GM18873 (cell line): Measurements from ENCODE around the gene TNPO1.
"Not testable (repeated sequence)": the region's sequence is repeated elsewhere in the genome, so short reads cannot be mapped to it uniquely, and the experiment has no call there.

ENCODE experiments used
- ATAC-seq: cut with Tn5 transposase; IDR thresholded peaks from one replicate; pipeline ENCODE4 v1.9.1; 2021; ENCODE audit warnings: mild to moderate bottlenecking, moderate library complexity, moderate number of reproducible peaks; ENCODE audit not compliant: unreplicated experiment, low FRiP score

Gene TNPO1

DNA sequence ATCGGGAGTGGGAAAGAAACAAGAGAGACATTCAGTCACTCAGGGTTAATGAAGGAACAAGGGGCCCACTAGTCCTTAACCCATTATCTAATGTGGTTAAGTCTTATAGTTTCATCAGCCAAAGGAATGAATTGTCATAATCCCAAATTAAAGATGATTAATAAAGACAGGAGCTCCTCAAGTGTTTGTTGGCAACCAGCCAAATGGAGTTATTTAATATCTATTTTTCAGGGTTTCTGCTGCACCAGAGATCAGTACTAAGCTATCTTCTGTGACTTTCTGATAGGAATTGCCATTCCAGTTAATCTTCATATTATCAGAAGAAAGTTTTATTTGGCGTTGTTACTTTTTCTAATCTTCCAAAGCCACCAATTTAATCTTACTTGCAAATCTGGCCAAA, 105.4 kb downstream of the TNPO1 start:
- ATAC-seq: no peak

DNA sequence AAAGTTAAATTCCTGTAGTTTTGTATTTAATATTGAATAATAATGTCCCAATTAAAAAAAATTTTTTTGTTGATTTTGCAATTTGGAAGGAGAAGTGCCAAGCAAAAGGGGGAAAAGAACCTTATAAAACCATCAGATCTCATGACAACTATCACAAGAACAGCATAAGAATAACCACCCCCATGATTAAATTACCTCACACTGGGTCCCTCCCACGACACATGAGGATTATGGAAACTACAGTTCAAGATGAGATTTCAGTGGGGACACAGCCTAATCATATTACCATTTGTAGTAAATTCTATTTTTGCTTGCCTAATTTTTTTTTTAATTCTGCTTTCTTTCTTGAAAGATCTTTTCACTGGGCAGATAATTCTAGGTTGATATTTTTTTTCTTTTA, 106.0 kb downstream of the TNPO1 start:
- no peak for ATAC-seq

DNA sequence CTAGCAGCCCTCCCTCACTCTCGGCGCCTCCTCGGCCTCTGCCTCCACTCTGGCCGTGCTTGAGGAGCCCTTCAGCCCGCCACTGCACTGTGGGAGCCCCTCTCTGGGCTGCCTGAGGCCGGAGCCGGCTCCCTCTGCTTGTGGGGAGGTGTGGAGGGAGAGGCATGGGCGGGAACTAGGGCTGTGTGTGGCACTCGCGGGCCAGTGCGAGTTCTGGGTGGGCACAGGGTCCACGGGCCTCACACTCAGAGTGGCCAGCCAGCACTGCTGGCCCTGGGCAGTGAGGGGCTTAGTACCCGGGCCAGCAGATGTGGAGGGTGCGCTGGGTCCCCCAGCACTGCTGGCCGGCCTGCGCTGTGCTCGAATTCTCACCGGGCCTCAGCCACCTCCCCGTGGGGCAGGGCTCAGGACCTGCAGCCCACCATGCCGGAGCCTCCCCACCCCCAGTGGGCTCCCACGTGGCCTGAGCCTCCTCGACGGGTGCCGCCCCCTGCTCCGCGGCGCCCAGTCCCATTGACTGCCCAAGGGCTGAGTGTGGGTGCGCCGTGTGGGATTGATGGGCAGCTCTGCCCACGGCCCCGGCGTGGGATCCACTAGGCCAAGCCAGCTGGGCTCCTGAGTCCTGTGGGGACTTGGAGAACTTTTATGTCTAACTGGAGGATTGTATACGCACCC, 109.0 kb downstream of the TNPO1 start:
- ATAC-seq: no peak

DNA sequence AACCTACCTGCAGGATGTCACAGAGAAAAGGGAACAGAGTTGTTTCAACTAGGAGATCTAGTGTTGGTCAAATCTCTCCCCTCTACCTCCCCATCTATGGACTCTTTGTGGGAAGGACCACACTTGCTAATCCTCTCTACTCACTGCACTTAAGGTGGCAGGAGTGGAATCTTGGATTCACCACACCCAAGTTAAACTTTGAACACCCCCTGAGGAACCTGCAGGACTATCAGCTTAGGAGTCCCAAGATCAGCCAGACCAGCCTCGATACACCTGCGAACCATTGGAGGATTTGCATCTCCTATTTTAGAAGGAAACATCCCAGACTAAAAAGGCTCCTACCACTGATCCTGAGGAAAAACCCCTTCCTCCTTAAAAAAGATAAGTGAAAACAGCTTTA, 116.2 kb downstream of the TNPO1 start:
- not testable (repeated sequence) for ATAC-seq

DNA sequence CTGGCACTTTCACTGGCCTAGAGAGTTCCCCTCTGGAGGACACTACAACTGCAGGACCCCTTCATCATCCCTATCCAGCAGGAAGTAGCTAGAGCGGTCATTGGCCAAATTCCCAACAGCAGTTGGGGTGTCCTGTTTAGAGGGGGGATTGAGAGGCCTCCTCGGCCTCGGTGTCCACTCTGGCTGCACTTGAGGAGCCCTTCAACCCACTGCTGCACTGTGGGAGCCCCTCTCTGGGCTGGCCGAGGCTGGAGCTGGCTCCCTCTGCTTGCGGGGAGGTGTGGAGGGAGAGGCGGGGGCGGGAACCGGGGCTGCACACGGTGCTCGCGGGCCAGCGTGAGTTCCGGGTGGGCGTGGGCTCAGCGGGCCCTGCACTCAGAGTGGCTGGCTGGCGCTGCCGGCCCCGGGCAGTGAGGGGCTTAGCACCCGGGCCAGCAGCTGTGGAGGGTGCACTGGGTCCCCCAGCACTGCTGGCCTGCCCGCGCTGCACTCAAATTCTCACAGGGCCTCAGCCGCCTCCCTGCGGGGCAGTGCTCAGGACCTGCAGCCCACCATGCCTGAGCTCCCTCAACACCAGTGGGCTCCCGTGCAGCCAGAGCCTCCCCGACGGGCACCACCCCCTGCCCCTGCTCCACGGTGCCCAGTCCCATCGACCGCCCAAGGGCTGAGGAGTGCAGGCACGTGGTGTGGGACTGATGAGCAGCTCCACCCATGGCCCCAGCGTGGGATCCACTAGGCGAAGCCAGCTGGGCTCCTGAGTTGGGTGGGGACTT, 118.7 kb downstream of the TNPO1 start:
- ATAC-seq: not testable (repeated sequence)

DNA sequence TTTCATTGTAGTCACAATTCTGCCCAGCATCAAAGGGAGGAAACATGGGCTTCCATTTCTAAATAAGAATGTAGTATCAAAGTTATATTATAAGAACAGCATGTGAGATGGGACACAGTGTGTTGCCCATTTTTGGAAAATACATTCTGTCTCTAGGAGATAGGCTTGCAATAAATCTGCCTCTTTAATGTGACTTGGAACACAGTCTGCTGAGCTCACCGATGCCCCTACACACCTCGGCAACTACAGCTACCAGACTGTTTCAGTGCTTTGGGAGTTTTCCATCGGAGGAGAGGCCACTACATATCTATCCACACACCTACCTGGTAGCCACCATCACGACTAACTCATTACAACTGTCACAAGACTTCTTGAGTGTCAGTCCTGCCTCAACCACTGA, 120.4 kb downstream of the TNPO1 start:
- no peak for ATAC-seq

DNA sequence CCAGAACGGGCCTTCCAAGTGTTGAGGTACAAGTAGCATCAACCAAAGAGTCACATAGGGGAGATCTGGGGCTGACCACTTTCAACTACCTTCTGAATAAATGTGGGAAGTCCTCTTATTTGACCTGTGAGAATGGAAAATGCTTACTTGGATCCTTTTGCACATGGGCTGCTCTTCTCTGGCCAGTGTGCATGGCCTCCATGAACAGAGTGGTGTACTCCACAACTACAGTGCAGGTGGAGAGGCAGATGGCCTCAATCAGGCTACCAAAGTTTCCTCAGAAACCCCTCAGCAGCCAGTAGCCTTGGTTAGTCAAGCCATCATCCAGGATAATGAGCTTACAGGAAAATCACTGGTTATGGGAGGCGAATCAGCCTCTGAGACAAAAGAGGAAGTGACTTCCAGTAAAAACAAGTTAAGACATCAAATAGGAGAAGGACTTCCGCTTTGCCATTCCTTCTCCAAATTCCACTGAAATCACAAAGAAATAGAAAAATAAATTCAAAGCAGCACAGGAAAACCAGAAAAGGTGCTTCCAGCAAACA, 121.1 kb downstream of the TNPO1 start:
- ATAC-seq: no peak

DNA sequence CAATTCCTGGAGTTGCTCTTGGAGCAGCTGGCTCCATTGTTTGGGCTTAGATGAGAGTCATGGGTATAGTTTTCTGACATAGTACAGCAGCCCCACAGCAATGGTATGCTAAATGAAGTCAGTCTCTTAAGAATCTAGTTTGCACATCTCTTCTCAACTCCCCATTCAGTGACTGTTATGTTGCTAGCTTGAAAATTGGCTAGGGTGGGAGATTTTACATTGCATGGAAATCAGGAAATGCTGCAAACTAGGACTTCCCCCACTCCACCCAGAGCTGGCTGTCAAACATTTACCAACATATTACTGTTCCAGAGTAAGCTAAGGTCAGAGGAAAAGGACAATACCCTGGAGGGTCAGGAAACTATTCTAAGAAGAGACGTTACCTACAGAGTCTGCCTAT, 121.7 kb downstream of the TNPO1 start:
- ATAC-seq: no peak

DNA sequence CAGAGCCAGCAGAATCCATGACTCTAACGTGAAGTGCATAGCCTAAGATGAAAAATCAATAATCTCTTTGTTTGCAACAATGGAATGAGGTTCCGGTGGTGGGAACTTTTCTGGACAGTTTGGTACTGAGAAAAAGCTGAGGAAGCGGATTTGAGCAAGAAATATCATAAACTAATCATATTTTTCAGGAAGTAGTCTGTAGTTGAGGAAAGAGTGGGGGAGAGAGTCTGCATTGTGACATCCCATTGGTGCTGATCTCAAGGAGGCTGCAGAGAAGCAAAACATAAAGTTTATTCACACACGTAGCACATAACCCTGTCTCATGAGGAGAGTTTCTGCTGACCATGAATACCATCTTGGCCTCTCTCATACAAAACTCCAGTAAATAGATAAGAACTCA, 123.6 kb downstream of the TNPO1 start:
- no peak for ATAC-seq

DNA sequence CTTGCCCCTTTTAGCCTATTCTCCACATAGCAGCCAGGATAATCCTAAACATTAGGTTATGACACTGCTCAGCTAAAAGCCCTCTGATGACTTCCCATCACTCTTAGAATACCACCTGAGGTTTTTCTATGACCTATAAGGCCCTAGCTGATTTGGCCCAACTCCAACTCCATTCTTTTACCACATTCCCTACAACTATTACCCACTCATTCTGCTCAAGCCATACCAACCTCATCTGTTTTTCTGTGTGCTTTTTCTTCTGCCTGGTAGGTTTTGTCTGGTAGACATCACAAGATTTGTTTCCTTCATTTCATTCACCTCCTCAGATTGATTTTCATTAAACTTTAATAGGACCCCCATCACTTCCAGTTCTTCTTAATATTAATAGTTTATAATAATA, 126.8 kb downstream of the TNPO1 start:
- ATAC-seq: no peak

DNA sequence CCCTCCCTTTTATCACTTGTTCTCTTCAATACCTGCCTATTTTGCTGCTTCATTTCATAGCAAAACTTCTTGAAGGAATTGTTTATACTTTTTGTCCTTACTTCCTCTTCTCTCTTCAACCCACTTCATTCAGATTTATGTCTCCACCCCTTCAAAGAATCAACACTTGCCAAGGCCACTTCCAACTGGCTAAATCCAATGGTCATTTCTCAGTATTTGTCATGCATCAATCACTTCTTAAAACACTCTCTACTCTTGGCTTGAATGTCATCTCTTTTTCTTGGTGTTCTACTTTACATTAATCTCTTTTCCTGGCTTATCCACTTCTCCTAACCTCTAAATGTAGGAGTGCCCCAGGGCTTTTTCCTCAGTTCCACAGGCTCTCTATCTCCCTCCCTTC, 131.0 kb downstream of the TNPO1 start:
- ATAC-seq: no peak

DNA sequence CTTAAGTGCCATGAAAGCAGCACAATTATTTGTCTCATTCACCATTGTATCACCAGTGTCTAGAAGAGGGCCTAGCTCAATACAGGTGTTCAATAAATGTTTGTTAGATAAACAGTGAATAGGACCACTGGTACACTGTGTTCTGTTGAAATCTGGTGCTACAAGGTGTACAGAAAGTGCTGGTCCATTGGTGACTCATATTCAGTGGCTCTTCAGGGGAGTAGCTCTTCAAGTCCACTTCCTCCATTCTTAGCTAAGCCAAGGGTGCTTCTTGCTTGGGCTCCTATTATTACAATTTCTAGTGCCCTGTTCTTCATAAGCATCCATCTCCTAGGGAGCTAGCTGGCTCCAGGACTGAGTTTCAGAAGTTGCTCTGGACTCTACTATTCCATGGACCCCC, 133.0 kb downstream of the TNPO1 start:
- ATAC-seq: no peak

DNA sequence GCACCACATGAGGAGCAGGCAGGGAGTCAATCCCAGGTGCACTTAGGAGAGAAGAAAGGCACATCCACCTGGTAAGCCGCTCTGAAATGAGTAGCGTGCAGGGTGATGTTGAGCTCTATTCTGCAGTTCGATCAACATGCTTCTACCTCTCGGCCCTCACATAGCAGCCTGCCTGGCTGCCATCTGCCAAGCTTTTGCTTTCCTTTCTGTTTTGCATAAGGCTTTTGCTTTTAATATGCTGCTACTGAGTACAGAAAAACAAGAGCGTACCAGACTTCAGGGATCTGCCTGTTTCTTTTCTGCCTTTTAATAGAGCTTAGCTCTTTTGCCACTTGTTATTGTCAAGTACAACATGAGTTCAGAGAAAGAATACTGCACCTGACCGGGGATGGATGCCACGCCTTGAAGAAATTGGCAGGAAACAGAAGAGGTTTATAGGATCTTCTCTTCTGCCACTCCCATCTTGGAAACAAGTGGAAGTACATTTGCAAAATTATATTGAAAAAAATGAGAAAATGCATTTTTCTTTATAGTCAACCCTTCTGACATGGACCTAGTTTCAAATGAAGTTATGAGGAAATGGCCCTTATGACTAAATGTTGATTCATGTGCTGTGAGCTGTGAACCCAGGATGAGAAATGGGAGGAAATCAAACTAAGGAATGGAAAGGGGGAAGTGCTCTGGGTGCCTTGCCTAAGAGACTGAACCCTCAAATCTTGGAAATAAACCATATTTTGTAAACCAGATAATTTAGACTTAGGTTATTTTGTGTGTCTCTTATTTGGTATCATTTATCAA, 135.4 kb downstream of the TNPO1 start:
- ATAC-seq: no peak

DNA sequence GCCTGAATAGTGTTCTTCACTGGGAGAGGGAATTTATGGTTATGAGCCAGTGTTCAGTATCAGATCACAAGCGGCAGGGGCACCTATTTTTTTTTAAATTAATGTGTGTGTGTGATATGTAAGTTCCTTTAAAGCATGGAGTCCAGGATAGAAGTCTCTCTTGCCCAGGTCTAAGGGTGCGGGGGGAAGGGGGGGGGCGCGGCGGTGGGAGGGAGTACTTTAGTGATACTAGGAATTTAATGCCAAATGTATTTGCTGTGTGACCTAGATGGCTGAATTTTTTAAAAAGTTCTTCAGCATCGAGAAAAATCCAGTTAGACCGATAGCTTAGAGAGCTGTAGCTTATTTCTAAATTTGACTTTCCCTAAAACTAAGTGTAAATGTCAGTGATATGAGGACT, 137.9 kb downstream of the TNPO1 start:
- ATAC-seq: no peak

DNA sequence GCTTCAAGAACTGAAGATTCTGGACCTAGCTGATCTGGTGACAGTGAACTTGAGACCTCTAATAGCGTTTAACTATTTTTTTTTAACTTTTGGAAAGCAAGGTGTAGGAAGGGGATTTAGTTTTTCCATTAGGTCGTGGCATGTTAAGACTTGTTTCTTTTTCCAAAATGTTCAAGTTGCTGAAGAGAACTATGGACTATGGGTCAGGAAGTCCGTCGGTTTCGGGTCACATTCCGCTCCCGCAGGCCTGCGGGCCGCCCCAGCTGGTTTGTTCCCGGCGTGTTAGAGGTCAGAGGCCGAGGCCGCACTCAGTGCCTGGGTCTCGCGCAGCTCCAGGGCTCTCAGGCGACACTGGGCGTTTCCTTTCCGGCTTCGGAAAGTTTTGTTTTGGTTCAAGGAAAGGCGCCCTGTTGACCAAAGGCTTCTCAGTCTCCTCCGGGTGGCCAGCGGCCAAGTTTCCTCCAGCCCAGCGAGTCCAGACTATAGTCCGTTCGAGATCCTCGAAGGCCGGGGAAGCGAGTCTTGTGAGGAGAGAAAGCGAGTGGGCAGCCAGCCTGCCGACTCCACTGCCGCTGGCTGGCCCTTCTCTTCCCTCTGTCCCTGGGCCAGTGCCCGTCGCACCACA, 138.8 kb downstream of the TNPO1 start:
- peak; percentile 37 for ATAC-seq

DNA sequence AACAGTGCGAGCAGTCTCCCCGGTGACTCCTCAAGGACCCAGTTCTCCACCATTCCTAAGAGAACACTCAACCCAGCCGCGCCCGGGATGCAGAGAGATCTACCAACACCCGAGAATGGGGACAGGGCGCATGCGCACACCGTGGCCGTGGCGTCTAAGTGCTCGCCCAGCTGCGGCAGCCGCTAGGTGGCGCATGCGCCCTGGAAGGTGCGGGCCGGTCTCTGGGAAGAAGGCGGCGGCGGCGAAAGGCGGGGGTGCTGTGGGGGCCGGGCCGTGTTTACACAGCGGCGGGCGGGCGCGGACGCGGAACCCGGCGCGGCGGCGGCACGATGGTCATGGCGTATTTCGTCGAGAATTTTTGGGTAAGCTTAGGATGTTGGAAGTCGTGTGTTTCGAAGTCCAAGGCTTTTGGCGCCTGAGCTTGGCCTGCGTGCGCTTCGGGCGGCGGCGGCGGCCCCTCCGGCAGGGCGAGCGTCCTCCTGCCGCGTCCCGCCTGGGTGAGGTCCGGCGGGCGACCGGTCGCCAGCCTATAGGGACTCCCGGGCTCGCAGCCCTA, 139.4 kb downstream of the TNPO1 start, which contains the start of gene FCHO2:
Gene FCHO2 (plus strand): TSS at position 274 of the 556 bp plus-strand sequence. CDS start 56 bp downstream, at position 330.
- ATAC-seq: peak; percentile 82

DNA sequence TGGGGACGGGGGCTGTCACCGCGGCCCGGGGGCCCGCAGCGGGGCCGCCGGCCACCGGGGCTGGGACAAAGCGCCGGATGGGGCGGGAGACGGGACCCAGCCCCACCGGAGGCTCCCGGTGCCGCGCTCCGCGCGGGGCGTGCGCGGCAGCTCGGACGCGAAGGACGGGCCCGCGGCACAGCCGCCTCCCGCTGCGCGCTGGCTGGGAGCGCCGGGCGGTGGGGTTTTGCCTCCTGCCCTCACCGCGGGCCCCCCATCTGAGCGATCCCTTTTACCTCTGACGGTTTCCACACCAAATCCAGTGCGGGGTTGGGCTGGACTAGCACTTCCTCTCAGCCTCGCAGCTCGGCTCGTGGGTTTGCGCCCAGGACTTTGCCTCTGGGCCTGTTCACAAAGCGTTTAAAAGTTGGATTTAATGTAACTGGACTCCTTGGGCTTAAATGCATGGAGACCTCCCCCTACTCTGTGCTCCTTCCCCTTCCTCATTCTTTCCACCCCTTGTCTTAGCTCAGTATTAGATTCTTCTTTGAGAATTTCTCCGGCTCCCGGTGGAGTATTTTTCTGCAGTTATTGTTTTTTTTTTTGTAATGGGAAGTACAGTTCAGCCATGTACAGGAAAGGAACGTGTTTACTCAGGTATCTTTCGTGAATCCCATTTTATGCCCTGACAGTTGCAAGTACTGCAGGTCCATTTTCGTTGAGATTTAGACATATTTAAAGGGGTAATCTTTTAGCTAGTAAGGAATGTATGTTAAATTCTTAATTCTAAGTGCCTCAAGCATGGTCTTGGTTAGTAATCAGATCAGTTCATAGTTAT, 140.1 kb downstream of the TNPO1 start:
- ATAC-seq: peak; percentile 21

DNA sequence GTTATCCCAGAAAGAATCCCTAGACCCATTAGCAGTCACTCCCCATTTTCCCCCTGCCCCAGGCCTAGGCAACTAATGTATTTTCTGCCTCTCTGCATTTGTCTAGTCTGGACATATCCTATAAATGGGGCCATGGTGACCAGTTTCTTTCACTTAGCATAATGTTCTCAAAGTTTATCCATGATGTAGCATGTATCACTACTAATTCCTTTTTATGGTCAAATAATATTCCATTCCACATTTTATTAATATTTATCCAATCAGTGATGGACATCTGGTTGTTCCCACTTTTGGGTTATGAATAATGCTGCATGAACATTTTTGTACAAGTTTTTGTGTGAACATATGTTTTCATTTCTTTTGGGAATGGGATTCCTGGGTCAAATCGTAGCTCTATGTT, 140.9 kb downstream of the TNPO1 start:
- no peak for ATAC-seq

DNA sequence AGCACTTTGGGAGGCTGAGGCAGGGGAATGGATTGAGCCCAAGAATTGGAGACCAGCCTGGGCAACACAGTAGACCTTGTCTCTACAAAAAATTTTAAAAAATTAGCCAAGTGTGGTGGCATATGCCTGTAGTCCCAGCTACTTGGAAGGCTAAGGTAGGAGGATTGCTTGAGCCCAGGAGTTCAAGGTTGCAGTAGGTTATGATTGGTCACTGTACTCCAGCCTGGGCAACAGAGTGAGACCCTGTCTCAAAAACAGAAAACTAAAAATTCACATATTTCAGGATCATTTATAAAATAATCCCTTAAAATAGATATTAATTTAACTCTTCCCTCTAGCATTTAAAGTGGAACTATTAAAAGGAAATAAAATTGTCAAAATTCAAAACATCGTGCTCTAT, 142.8 kb downstream of the TNPO1 start:
- ATAC-seq: no peak
